Measurements from ENCODE around the gene IDI1. TPM values are rescaled to one million over a fixed set of nuclear protein-coding genes. Genes with fewer than 3 reads are reported as not detected.
A peak's percentile ranks its signal among the peaks of the same experiment; 100 is the strongest.
"Not testable (repeated sequence)": the region's sequence is repeated elsewhere in the genome, so short reads cannot be mapped to it uniquely, and the experiment has no call there.

Gene IDI1
- total RNA-seq, 2 experiments from 2014 or later = 96.0 to 96.5 TPM

GRCh38 chr10:1083581-1083980, 34.7 kb upstream of the IDI1 start:
- ChIA-PET CTCF (interaction anchor here (1.1 kb wide), 1 partner anchor 11 kb away, joined by 3 read pairs; no protein-coding TSS in a partner anchor), POLR2A (interaction anchor here (1.2 kb wide), 1 partner anchor 35 kb away, joined by 4 read pairs; the partner anchor contains the start of gene IDI1)
- no peak for DNase-seq
- H3K9me3 Mint-ChIP-seq = no peaks in the 10 kb centered on the region
- no peaks in the 10 kb centered on the region for H3K27me3 Mint-ChIP-seq
- H3K4me1 Mint-ChIP-seq = peaks cover 6% of the 10 kb centered on the region
- no peak overlapping the region for H3K27ac Mint-ChIP-seq
- no peak overlapping the region for H3K4me3 Mint-ChIP-seq
- peaks cover 79% of the 10 kb centered on the region for H3K36me3 Mint-ChIP-seq (ENCODE audit: low read depth)

- POLR2A ChIA-PET = no interaction called here
- H3K4me1 Mint-ChIP-seq = peaks cover 4% of the 10 kb centered on the region
These were observed 29.7 kb upstream of the IDI1 start for GRCh38 chr10:1078668-1079067.

GRCh38 chr10:1074748-1075308, 25.9 kb upstream of the IDI1 start:
- ChIA-PET CTCF (interaction anchor here (0.7 kb wide), 1 partner anchor 263 kb away, joined by 3 read pairs; no protein-coding TSS in a partner anchor), POLR2A (interaction anchor here (0.6 to 1.1 kb wide), 3 partner anchors 25 to 36 kb away, joined by 3 to 5 read pairs (median 4); partner anchors contain the start of gene IDI1)
- DNase-seq = no peak
- Mint-ChIP-seq H3K9me3 (no peaks in the 10 kb centered on the region), H3K4me1 (peaks cover 4% of the 10 kb centered on the region), H3K4me3 (no peak overlapping the region), H3K36me3 (ENCODE audit: low read depth) (peaks cover 35% of the 10 kb centered on the region), H3K27ac (peak overlapping the region; percentile 5), H3K27me3 (no peaks in the 10 kb centered on the region)

More at GRCh38 chr10:1078668-1079067, 29.7 kb upstream of the IDI1 start:
- H3K4me3 Mint-ChIP-seq = no peak overlapping the region
- H3K27ac Mint-ChIP-seq = no peak overlapping the region
- CTCF ChIA-PET = no interaction called here
- no peaks in the 10 kb centered on the region for H3K9me3 Mint-ChIP-seq
- DNase-seq = no peak
- H3K36me3 Mint-ChIP-seq (ENCODE audit: low read depth) = peaks cover 53% of the 10 kb centered on the region
- no peaks in the 10 kb centered on the region for H3K27me3 Mint-ChIP-seq

GRCh38 chr10:1074052-1074747, 25.3 kb upstream of the IDI1 start:
- DNase-seq = no peak
- H3K27ac Mint-ChIP-seq = peak overlapping the region; percentile 5
- ChIA-PET POLR2A (interaction anchor here (0.6 to 1.4 kb wide), 5 partner anchors 18 to 143 kb away, joined by 3 to 6 read pairs (median 4); partner anchors contain the start of genes IDI1, LARP4B and WDR37), CTCF (interaction anchor here (1.4 kb wide), 1 partner anchor 15 kb away, joined by 4 read pairs; no protein-coding TSS in a partner anchor)
- peaks cover 29% of the 10 kb centered on the region for H3K36me3 Mint-ChIP-seq (ENCODE audit: low read depth)
- H3K4me1 Mint-ChIP-seq = peaks cover 9% of the 10 kb centered on the region
- H3K9me3 Mint-ChIP-seq = no peaks in the 10 kb centered on the region
- H3K4me3 Mint-ChIP-seq = no peak overlapping the region
- H3K27me3 Mint-ChIP-seq = no peaks in the 10 kb centered on the region

GRCh38 chr10:1070919-1071318, 22.0 kb upstream of the IDI1 start:
- no peak for DNase-seq
- ChIA-PET POLR2A (interaction anchor here (0.7 kb wide), 1 partner anchor 233 kb away, joined by 5 read pairs; no protein-coding TSS in a partner anchor), CTCF (no interaction called here)
- Mint-ChIP-seq H3K4me3 (no peak overlapping the region), H3K27ac (no peak overlapping the region), H3K36me3 (ENCODE audit: low read depth) (peaks cover 37% of the 10 kb centered on the region), H3K9me3 (no peaks in the 10 kb centered on the region), H3K27me3 (no peaks in the 10 kb centered on the region), H3K4me1 (peaks cover 31% of the 10 kb centered on the region)

- CTCF ChIA-PET = no interaction called here
- H3K4me3 Mint-ChIP-seq = no peak overlapping the region
- no peak for DNase-seq
- peaks cover 40% of the 10 kb centered on the region for H3K4me1 Mint-ChIP-seq
- POLR2A ChIA-PET = interaction anchor here (0.9 kb wide), 2 partner anchors 10 to 32 kb away, joined by 3 read pairs; no protein-coding TSS in a partner anchor
- H3K36me3 Mint-ChIP-seq (ENCODE audit: low read depth) = peaks cover 37% of the 10 kb centered on the region
- H3K9me3 Mint-ChIP-seq = no peaks in the 10 kb centered on the region
- no peak overlapping the region for H3K27ac Mint-ChIP-seq
- H3K27me3 Mint-ChIP-seq = no peaks in the 10 kb centered on the region
These were observed 19.8 kb upstream of the IDI1 start for GRCh38 chr10:1068380-1069361.

- DNase-seq, CTCF ChIA-PET, H3K27ac Mint-ChIP-seq, H3K9me3 Mint-ChIP-seq, H3K4me3 Mint-ChIP-seq, POLR2A ChIA-PET, H3K27me3 Mint-ChIP-seq: not testable (repeated sequence)
- H3K36me3 Mint-ChIP-seq (ENCODE audit: low read depth) = peaks cover 37% of the 10 kb centered on the region
- H3K4me1 Mint-ChIP-seq = peaks cover 60% of the 10 kb centered on the region
These were observed 17.8 kb upstream of the IDI1 start for GRCh38 chr10:1066734-1067133.

- H3K27me3 Mint-ChIP-seq = no peaks in the 10 kb centered on the region
- H3K36me3 Mint-ChIP-seq (ENCODE audit: low read depth) = peaks cover 43% of the 10 kb centered on the region
- no peak overlapping the region for H3K27ac Mint-ChIP-seq
- H3K4me1 Mint-ChIP-seq = peaks cover 77% of the 10 kb centered on the region
- no peak overlapping the region for H3K4me3 Mint-ChIP-seq
- ChIA-PET POLR2A (interaction anchor here (0.6 to 2.1 kb wide), 2 partner anchors 9 to 28 kb away, joined by 3 to 9 read pairs; partner anchors contain the start of gene WDR37), CTCF (interaction anchor here (0.9 to 1.0 kb wide), 2 partner anchors 16 to 23 kb away, joined by 3 read pairs; partner anchors contain the start of gene IDI1)
- no peaks in the 10 kb centered on the region for H3K9me3 Mint-ChIP-seq
- DNase-seq = no peak
These were observed 16.0 kb upstream of the IDI1 start for GRCh38 chr10:1064964-1065247.

GRCh38 chr10:1063232-1063865, 14.4 kb upstream of the IDI1 start:
- no peaks in the 10 kb centered on the region for H3K27me3 Mint-ChIP-seq
- H3K9me3 Mint-ChIP-seq = no peaks in the 10 kb centered on the region
- H3K36me3 Mint-ChIP-seq (ENCODE audit: low read depth) = peaks cover 51% of the 10 kb centered on the region
- POLR2A ChIA-PET = interaction anchor here (0.8 to 1.9 kb wide), 5 partner anchors 14 to 133 kb away, joined by 3 to 15 read pairs (median 4); partner anchors contain the start of genes GTPBP4 and IDI1
- H3K4me3 Mint-ChIP-seq = peak overlapping the region; percentile 31
- peak; percentile 37 for DNase-seq
- CTCF ChIA-PET = interaction anchor here (0.7 to 1.5 kb wide), 6 partner anchors 9 to 216 kb away, joined by 3 read pairs; no protein-coding TSS in a partner anchor
- peak overlapping the region; percentile 88 for H3K27ac Mint-ChIP-seq
- peaks cover 80% of the 10 kb centered on the region for H3K4me1 Mint-ChIP-seq

GRCh38 chr10:1061930-1062774, 13.2 kb upstream of the IDI1 start:
- Mint-ChIP-seq H3K36me3 (ENCODE audit: low read depth) (peaks cover 63% of the 10 kb centered on the region), H3K4me1 (peaks cover 82% of the 10 kb centered on the region), H3K27me3 (no peaks in the 10 kb centered on the region), H3K9me3 (no peaks in the 10 kb centered on the region), H3K27ac (peak overlapping the region; percentile 88), H3K4me3 (peak overlapping the region; percentile 31)
- DNase-seq = no peak
- ChIA-PET CTCF (interaction anchor here (0.5 to 1.3 kb wide), 2 partner anchors 20 to 53 kb away, joined by 3 read pairs; no protein-coding TSS in a partner anchor), POLR2A (interaction anchor here (1.6 to 7.2 kb wide), 2 partner anchors 13 to 17 kb away, joined by 5 to 67 read pairs; partner anchors contain the start of gene IDI1)

GRCh38 chr10:1059902-1060301, 11.0 kb upstream of the IDI1 start:
- H3K4me1 Mint-ChIP-seq = peaks cover 83% of the 10 kb centered on the region
- no peak overlapping the region for H3K27ac Mint-ChIP-seq
- no peaks in the 10 kb centered on the region for H3K27me3 Mint-ChIP-seq
- ChIA-PET POLR2A (interaction anchor here (0.9 to 7.2 kb wide), 4 partner anchors 9 to 128 kb away, joined by 3 to 67 read pairs (median 27); partner anchors contain the start of genes IDI1 and LARP4B), CTCF (interaction anchor here (0.6 to 0.9 kb wide), 2 partner anchors 13 to 922 kb away, joined by 4 read pairs; no protein-coding TSS in a partner anchor)
- DNase-seq = no peak
- no peak overlapping the region for H3K4me3 Mint-ChIP-seq
- H3K9me3 Mint-ChIP-seq = no peaks in the 10 kb centered on the region
- H3K36me3 Mint-ChIP-seq (ENCODE audit: low read depth) = peaks cover 60% of the 10 kb centered on the region

Measured in activated CD4-positive, alpha-beta memory T cell treated with anti-CD3 and anti-CD28 coated beads, Interleukin-2, amount 10 ng/mL, durations not matched to agents 7 days and 5 days (primary cell).